ENCODE results near the gene SP3.

- TF ChIP-seq NCOA4 (IDR thresholded peaks at IDR 0.05; ENCODE audit: partially characterized antibody): no peak
- TF ChIP-seq REST (IDR thresholded peaks at IDR 0.05; ENCODE audit: borderline replicate concordance): no peak
- no peak for TF ChIP-seq REST (CRISPR knock-in tag; IDR thresholded peaks at IDR 0.05; ENCODE audit: low read depth)
- TF ChIP-seq CTCF (IDR thresholded peaks at IDR 0.05 in 2 of 3, conservative IDR thresholded peaks at IDR 0.05 in 1 of 3; ENCODE audit: insufficient read depth in 2 of 3, low read depth in 1 of 3, low read length in 3 of 3): no peak
- no peak for TF ChIP-seq ESRRA (IDR thresholded peaks at IDR 0.05; ENCODE audit: borderline replicate concordance, low read depth)
Observed at GRCh38 chr2:173955867-173956266, 9.3 kb downstream of the SP3 start.

All from K562 (cell line).